CD4-positive, alpha-beta memory T cell (primary cell): ENCODE results near the gene ELMO3. TPM values are rescaled to one million over a fixed set of nuclear protein-coding genes. Genes with fewer than 3 reads are reported as not detected.

Source experiments
- CTCF ChIA-PET: fragments of 350-600 bp; sonication (Branson Sonifier 250); formaldehyde crosslinking; loops from one replicate; lab custom pipeline; 2021; ENCODE audit warnings: inconsistent platforms; ENCODE audit not compliant: partially characterized antibody; lab: Charles Lee
- POLR2A ChIA-PET: fragments of 350-600 bp; sonication (Branson Sonifier 250); formaldehyde crosslinking; loops from one replicate; lab custom pipeline; 2021; ENCODE audit not compliant: partially characterized antibody; lab: Charles Lee
- DNase-seq, 5 donors: peaks; one replicate each; pipeline versions ENCODE4 v3.0.0 to v3.0.0-alpha.2; 2020 to 2022; ENCODE audit warnings: mixed read lengths in 1 of 5
- H3K27ac ChIP-seq: one replicate; pipeline ENCODE4 v1.7.0; 2013; ENCODE audit warnings: low read depth, low read length
- H3K27me3 ChIP-seq: 2 replicates; pipeline ENCODE4 v1.7.0; 2013; ENCODE audit warnings: mild to moderate bottlenecking, low read length, moderate library complexity; ENCODE audit not compliant: insufficient read depth
- H3K36me3 ChIP-seq: 2 replicates; pipeline ENCODE4 v1.7.0; 2013; ENCODE audit warnings: mild to moderate bottlenecking, low read length, moderate library complexity; ENCODE audit not compliant: insufficient read depth
- H3K4me1 ChIP-seq: 2 replicates; pipeline ENCODE4 v1.7.0; 2013; ENCODE audit warnings: mild to moderate bottlenecking, low read length, moderate library complexity; ENCODE audit not compliant: insufficient read depth
- H3K4me3 ChIP-seq, 2 donors: one replicate each; pipeline ENCODE4 v1.7.0; 2013; ENCODE audit warnings: low read length in 2 of 2, mild to moderate bottlenecking in 1 of 2
- H3K9me3 ChIP-seq, 2 donors: one replicate each; pipeline ENCODE4 v1.7.0; 2013; ENCODE audit warnings: low read length in 2 of 2, control low read depth in 1 of 2; ENCODE audit not compliant: control insufficient read depth in 1 of 2
- H3K27ac Mint-ChIP-seq, 7 donors: one replicate each; pipeline ENCODE4 v1.8.0; 2020 to 2021; ENCODE audit warnings: mixed read lengths in 7 of 7, mild to moderate bottlenecking in 6 of 7, inconsistent platforms in 3 of 7, moderate library complexity in 3 of 7
- H3K27me3 Mint-ChIP-seq, 2 donors: one replicate each; pipeline ENCODE4 v1.8.0; 2020 to 2021; ENCODE audit warnings: mixed read lengths in 2 of 2
- H3K36me3 Mint-ChIP-seq, 2 donors: one replicate each; pipeline ENCODE4 v1.8.0; 2020 to 2021; ENCODE audit warnings: mixed read lengths in 2 of 2, inconsistent platforms in 1 of 2, mild to moderate bottlenecking in 1 of 2
- H3K4me1 Mint-ChIP-seq, 4 donors: one replicate each; pipeline ENCODE4 v1.8.0; 2020 to 2021; ENCODE audit warnings: mixed read lengths in 4 of 4, mild to moderate bottlenecking in 1 of 4
- H3K4me3 Mint-ChIP-seq, 8 donors: one replicate each; pipeline ENCODE4 v1.8.0; 2020 to 2021; ENCODE audit warnings: mixed read lengths in 8 of 8, mild to moderate bottlenecking in 7 of 8, moderate library complexity in 6 of 8, inconsistent platforms in 3 of 8
- H3K9me3 Mint-ChIP-seq, 8 donors: one replicate each; pipeline ENCODE4 v1.8.0; 2020 to 2021; ENCODE audit warnings: mixed read lengths in 8 of 8, mild to moderate bottlenecking in 5 of 8, inconsistent platforms in 3 of 8, moderate library complexity in 1 of 8
- intact Hi-C: fragments of 100-400 bp; cut with micrococcal nuclease; formaldehyde crosslinking; loops from one replicate; pipeline ENCODE4 v1.15.1; 2023
- polyA plus RNA-seq, 2 donors: library from polyadenylated mRNA; unstranded; fragments of 300-500 nt; fragmentation: Illumina TruSeq; gene quantifications; one replicate each; pipeline ENCODE4 v1.2.3, GENCODE V29; 2021
- total RNA-seq, 2 experiments: library from RNA; stranded (reverse); gene quantifications; one replicate each; pipeline ENCODE4 v1.2.3, GENCODE V29; 2021

ELMO3 gene
- total and polyA plus RNA-seq, 4 experiments from 2014 or later = 10.1 to 10.6 TPM; not detected in 2

DNA sequence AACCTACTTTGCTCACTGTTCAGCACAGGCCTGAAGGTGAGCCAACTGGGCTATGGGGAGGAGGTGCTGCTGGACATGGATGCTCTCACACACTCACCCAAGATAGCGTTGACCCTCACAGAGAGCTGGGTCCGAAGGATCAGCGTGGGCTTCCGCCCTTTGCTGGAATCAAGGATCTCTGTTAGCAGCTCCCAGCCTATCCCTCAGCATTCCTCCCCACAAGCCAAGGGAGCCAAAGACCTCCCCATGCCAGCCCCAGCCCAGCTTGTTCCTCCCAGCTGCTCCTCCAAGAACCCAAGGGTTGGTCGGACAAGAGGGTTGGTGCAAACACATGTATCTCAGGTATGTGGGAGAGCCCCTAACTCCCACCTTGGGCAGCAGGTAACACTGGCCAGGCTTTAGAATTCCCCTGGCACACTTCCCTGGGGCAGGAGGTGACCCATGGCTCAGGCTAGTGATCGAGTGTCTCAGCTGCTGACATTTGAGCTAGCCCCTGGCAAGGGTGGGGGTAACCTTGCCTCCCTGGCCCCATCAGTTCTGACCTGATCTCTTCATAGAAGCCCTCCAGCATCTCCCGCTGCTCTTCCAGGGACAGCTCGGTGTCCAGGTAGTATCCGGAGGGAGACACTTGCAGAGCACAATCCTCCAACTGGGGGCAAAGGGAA, 40.0 kb downstream of the ELMO3 start:
- no peak overlapping the region for H3K4me3 ChIP-seq
- Mint-ChIP-seq H3K36me3 (peaks cover 22 to 44% of the 10 kb centered on the region in 2 donors), H3K4me1 (peaks cover 10 to 32% (median 22%) of the 10 kb centered on the region in 4 donors), H3K27ac (peak overlapping the region in 5 of 7 donors; percentile 2 to 72 (median 62)), H3K27me3 (no peaks in the 10 kb centered on the region), H3K4me3 (no peak overlapping the region), H3K9me3 (no peaks in the 10 kb centered on the region)
- H3K4me1 ChIP-seq = peaks cover 26% of the 10 kb centered on the region
- ChIA-PET POLR2A (interaction anchor here (1.3 to 17.2 kb wide), 3 partner anchors 7 to 79 kb away, joined by 5 to 259 read pairs (median 44); partner anchors contain the start of genes FBXL8, FHOD1, SLC9A5 and TMEM208), CTCF (interaction anchor here (1.1 to 1.4 kb wide), 5 partner anchors 8 to 274 kb away, joined by 3 read pairs; partner anchors contain the start of genes FHOD1 and TMEM208)
- intact Hi-C loops = no loop called here
- H3K9me3 ChIP-seq = no peaks in the 10 kb centered on the region
- DNase-seq = no peak
- H3K27ac ChIP-seq = no peak overlapping the region
- H3K36me3 ChIP-seq = peaks cover 27% of the 10 kb centered on the region
- H3K27me3 ChIP-seq = no peaks in the 10 kb centered on the region

DNA sequence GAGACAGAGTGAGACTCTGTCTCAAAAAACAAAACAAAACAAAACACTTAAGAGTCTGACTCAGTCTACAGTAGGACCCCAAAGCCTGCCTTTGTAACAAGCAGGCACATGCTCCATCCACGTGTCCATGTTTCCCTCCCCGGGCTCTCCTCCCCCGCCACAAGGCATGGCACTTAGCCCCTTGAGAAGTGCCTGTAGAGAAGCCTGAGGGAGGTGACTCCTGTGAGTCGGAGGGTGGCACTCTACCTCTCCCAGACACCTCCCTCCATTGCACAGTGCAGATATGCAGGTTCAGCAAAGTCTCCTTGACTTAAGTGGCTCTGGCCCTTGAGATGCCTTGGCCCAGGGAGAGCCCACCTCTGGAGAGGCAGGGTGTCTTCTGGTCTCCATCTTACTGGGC, 41.6 kb downstream of the ELMO3 start:
- Histone ChIP-seq H3K4me3 (no peak overlapping the region), H3K27ac (no peak overlapping the region), H3K36me3 (peaks cover 27% of the 10 kb centered on the region), H3K9me3 (no peaks in the 10 kb centered on the region), H3K4me1 (peaks cover 35% of the 10 kb centered on the region), H3K27me3 (no peaks in the 10 kb centered on the region)
- H3K9me3 Mint-ChIP-seq = no peaks in the 10 kb centered on the region
- ChIA-PET CTCF (no interaction called here), POLR2A (interaction anchor here (10.5 kb wide), 1 partner anchor 10 kb away, joined by 259 read pairs; the partner anchor contains the start of gene TMEM208)
- no peaks in the 10 kb centered on the region for H3K27me3 Mint-ChIP-seq
- H3K27ac Mint-ChIP-seq = peak overlapping the region in 2 of 7 donors; percentile 57 to 68
- peaks cover 22 to 42% of the 10 kb centered on the region in 2 donors for H3K36me3 Mint-ChIP-seq
- no peak overlapping the region for H3K4me3 Mint-ChIP-seq
- no peak for DNase-seq
- peaks cover 21 to 46% (median 36%) of the 10 kb centered on the region in 4 donors for H3K4me1 Mint-ChIP-seq
- intact Hi-C loops = no loop called here

DNA sequence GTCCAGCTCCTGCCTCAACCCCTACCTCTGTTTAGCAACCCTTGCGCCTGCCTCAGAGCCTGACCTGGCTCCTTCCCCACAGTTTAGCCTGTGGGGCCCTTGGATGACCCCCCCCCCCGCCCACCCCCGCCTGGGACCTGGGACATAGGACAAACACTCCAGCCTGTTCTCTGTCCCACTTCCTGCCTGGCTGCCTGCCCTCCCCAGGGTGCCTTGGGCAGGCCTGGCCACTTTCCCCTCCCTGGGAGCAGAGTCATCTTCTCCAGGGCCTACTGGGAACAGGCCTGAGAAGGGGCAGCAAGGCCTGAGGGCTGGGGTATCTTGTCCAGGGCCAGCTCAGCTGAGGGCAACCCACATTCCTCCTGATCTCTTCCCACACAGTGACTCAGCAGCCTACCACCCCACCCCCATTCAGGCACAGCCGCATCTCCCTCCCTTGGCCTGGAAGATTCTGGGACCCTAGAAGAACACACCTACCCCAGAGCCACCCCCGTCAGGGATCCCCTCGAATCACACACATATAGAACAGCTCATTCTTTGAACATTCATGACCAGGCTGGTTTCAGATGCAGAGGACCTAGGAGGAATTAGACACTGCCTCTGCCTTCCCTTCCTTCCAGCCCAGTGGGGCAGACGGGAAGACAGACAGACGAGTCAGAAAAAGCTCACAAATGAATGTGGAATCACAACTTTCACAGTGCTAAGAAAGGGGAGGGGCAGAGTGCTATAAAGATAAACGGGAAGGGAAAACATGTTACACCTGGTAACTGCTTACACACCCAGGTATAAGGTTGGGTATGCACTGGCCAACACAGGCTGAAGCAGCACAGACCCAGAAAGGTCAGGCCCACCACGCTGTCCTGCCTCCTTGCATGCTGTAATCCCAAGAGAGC, 42.3 kb downstream of the ELMO3 start:
- no peaks in the 10 kb centered on the region for H3K27me3 ChIP-seq
- POLR2A ChIA-PET = interaction anchor here (10.5 kb wide), 1 partner anchor 10 kb away, joined by 259 read pairs; the partner anchor contains the start of gene TMEM208

DNA sequence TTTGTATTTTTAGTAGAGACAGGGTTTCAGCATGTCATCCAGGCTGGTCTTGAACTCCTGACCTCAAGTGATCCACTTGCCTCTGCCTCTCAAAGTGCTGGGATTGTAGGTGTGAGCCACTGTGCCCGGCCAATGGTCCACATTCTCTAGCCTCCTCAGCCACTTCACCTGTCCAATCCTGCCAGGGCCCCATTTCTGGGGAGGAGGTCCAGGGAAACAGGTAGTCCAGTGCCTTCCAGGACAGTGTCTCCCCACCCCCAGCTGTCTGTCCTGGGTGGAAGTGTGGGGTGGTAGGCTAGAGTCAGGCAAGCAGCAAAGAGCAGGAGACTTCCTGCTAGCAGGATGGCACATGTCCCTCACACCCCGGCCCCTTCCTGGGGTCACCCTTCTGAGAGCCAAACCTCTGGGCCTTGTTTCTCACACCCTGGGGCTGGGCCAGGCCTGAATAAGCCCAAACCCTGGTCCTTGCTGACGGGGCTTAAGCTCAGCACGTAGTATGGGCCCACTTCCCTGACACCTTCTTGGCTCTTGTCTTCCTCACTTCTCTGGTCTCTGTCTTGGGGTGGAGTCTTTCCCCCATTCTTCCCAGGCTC, 43.3 kb downstream of the ELMO3 start:
- CTCF ChIA-PET = no interaction called here
- H3K36me3 Mint-ChIP-seq = peaks cover 15 to 31% of the 10 kb centered on the region in 2 donors
- POLR2A ChIA-PET = interaction anchor here (10.5 kb wide), 1 partner anchor 11 kb away, joined by 259 read pairs; the partner anchor contains the start of gene TMEM208
- no peak for DNase-seq
- H3K9me3 Mint-ChIP-seq = no peaks in the 10 kb centered on the region
- no peak overlapping the region for H3K4me3 Mint-ChIP-seq
- Histone ChIP-seq H3K27me3 (no peaks in the 10 kb centered on the region), H3K36me3 (peaks cover 23% of the 10 kb centered on the region), H3K27ac (peak overlapping the region; percentile 6), H3K9me3 (no peaks in the 10 kb centered on the region), H3K4me1 (peaks cover 36% of the 10 kb centered on the region), H3K4me3 (no peak overlapping the region)
- H3K27ac Mint-ChIP-seq = peak overlapping the region in 6 of 7 donors; percentile 55 to 100 (median 84)
- no peaks in the 10 kb centered on the region for H3K27me3 Mint-ChIP-seq
- H3K4me1 Mint-ChIP-seq = peaks cover 16 to 45% (median 34%) of the 10 kb centered on the region in 4 donors
- intact Hi-C loops = no loop called here

More for the DNA sequence above, 42.3 kb downstream of the ELMO3 start:
- Histone ChIP-seq H3K9me3 (no peaks in the 10 kb centered on the region), H3K36me3 (peaks cover 27% of the 10 kb centered on the region), H3K27ac (no peak overlapping the region), H3K4me3 (no peak overlapping the region), H3K4me1 (peaks cover 36% of the 10 kb centered on the region)
- DNase-seq = no peak
- Mint-ChIP-seq H3K27ac (peak overlapping the region; percentile 32 to 89 (median 72)), H3K4me1 (peaks cover 18 to 44% (median 33%) of the 10 kb centered on the region in 4 donors), H3K4me3 (no peak overlapping the region), H3K27me3 (no peaks in the 10 kb centered on the region), H3K36me3 (peaks cover 18 to 38% of the 10 kb centered on the region in 2 donors), H3K9me3 (no peaks in the 10 kb centered on the region)
- CTCF ChIA-PET = no interaction called here
- intact Hi-C loops = no loop called here

DNA sequence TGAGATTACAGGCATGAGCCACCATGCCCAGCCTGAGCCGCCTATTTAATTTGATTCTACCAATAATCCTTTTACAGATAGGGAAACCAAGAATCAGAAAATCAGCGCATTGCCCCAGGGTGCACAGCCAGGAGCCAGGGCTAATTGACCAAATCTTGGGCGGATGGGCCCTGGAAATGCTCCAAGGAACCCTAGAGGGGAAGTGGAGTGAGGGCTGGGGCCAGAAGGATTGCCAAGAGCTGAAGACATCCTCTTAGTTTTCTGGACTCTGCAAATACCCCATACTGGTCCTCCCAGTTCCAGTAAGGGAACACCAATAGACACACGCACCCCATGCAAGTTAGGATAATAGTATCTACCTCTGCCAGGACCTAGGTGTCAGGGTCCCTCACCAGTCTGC, 44.5 kb downstream of the ELMO3 start:
- Histone ChIP-seq H3K27ac (peak overlapping the region; percentile 82), H3K27me3 (no peaks in the 10 kb centered on the region), H3K9me3 (no peaks in the 10 kb centered on the region), H3K4me1 (peaks cover 46% of the 10 kb centered on the region), H3K4me3 (no peak overlapping the region), H3K36me3 (peaks cover 15% of the 10 kb centered on the region)
- CTCF ChIA-PET = interaction anchor here (1.0 to 2.1 kb wide), 2 partner anchors 17 to 46 kb away, joined by 3 to 15 read pairs; partner anchors contain the start of gene TMEM208
- no peaks in the 10 kb centered on the region for H3K27me3 Mint-ChIP-seq
- peaks cover 2 to 22% of the 10 kb centered on the region in 2 donors for H3K36me3 Mint-ChIP-seq
- peak overlapping the region; percentile 22 to 100 (median 97) for H3K27ac Mint-ChIP-seq
- H3K9me3 Mint-ChIP-seq = no peaks in the 10 kb centered on the region
- no peak overlapping the region for H3K4me3 Mint-ChIP-seq
- no peak for DNase-seq
- POLR2A ChIA-PET = interaction anchor here (1.0 to 10.5 kb wide), 7 partner anchors 13 to 238 kb away, joined by 3 to 259 read pairs (median 10); partner anchors contain the start of genes ATP6V0D1, E2F4, FBXL8 and TMEM208
- intact Hi-C loops = no loop called here
- H3K4me1 Mint-ChIP-seq = peaks cover 22 to 53% (median 40%) of the 10 kb centered on the region in 4 donors

DNA sequence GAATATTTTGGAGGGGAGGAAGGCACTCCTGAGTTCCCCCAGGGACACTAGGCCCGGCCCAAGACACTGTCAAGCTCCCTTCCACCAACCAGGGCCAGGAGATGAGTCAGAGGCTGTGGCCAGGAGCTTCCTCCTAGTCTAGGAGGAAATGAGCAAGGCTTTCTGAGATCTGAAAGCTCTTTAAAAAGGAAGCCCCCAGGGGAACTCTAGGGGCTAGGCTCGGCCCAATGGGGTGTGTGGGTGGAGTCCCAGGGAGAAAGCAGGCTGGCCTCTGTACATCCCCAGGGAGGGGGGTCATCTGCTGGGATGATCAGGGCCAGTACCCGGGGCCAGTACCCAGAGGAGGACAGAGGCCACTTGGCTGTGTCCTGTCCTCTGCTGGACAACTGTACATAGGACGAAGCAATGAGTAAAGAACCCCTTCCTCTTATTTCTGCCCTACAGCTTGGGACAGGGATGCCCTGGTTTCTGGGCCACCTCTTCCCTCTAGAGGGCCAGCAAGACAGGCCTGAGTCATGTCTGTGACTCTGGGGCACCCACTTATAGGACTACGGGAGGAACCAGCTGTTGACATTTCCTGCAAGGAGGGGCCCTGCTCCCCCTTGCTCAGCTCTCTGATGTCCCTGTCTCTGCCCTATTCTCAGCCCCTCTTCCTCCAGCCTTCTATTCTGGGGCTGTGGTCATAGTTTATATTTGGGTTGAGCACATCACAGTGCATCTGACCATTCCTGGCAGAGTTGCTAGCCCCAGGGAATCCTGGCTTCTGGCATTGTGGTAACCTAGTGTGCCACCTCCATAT, 45.7 kb downstream of the ELMO3 start:
- Mint-ChIP-seq H3K27ac (peak overlapping the region; percentile 94 to 100 (median 97)), H3K36me3 (peaks cover 0 to 12% of the 10 kb centered on the region in 2 donors), H3K4me3 (peak overlapping the region; percentile 55 to 95 (median 78)), H3K9me3 (no peaks in the 10 kb centered on the region), H3K4me1 (peaks cover 26 to 59% (median 42%) of the 10 kb centered on the region in 4 donors), H3K27me3 (peaks cover 0 to under 1% of the 10 kb centered on the region in 2 donors)
- ChIA-PET CTCF (interaction anchor here (0.6 to 2.1 kb wide), 9 partner anchors 9 to 227 kb away, joined by 3 to 15 read pairs (median 3); partner anchors contain the start of gene TMEM208), POLR2A (interaction anchor here (0.6 to 10.5 kb wide), 16 partner anchors 14 to 727 kb away, joined by 3 to 259 read pairs (median 5); partner anchors contain the start of genes ATP6V0D1, E2F4, FBXL8 and PLEKHG4)
- no peaks in the 10 kb centered on the region for H3K9me3 ChIP-seq
- DNase-seq = peak; percentile 58 to 97 (median 65)
- intact Hi-C loops = loop anchor here (5.0 kb wide), 1 partner anchor 82 kb away; the partner anchor contains the start of gene HSF4
- no peaks in the 10 kb centered on the region for H3K27me3 ChIP-seq
- H3K4me3 ChIP-seq = peak overlapping the region; percentile 4 to 11
- peak overlapping the region; percentile 82 for H3K27ac ChIP-seq
- peaks cover 53% of the 10 kb centered on the region for H3K4me1 ChIP-seq
- peaks cover 4% of the 10 kb centered on the region for H3K36me3 ChIP-seq
